Type B pancreatic cell (in vitro differentiated cells): Measurements from ENCODE around the gene PIP4K2B. TPM values are rescaled to one million over a fixed set of nuclear protein-coding genes. Genes with fewer than 3 reads are reported as not detected.
"Not testable (repeated sequence)": the region's sequence is repeated elsewhere in the genome, so short reads cannot be mapped to it uniquely, and the experiment has no call there.

Experiments used
- DNase-seq: peaks from one replicate; pipeline ENCODE4 v3.0.0; 2021; ENCODE audit warnings: mixed read lengths; ENCODE audit not compliant: unreplicated experiment; ENCODE audit errors: extremely low spot score
- H3K27ac Mint-ChIP-seq: 2 replicates; pipeline ENCODE4 v1.8.0; 2021; ENCODE audit warnings: mild to moderate bottlenecking, mixed read lengths
- H3K27me3 Mint-ChIP-seq: 2 replicates; pipeline ENCODE4 v1.8.0; 2021; ENCODE audit warnings: mixed read lengths
- H3K36me3 Mint-ChIP-seq: 2 replicates; pipeline ENCODE4 v1.8.0; 2021; ENCODE audit warnings: mixed read lengths
- H3K4me1 Mint-ChIP-seq: one replicate; pipeline ENCODE4 v1.8.0; 2021; ENCODE audit warnings: mixed read lengths; ENCODE audit not compliant: unreplicated experiment
- H3K4me3 Mint-ChIP-seq: 2 replicates; pipeline ENCODE4 v1.8.0; 2021; ENCODE audit warnings: mild to moderate bottlenecking, mixed read lengths
- H3K9me3 Mint-ChIP-seq: 2 replicates; pipeline ENCODE4 v1.8.0; 2021; ENCODE audit warnings: mixed read lengths
- CTCF ChIP-seq: fragments of 200-600 bp; sonication (generic); conservative IDR thresholded peaks from 2 replicates; pipeline ENCODE4 v1.5.0; 2021; ENCODE audit warnings: antibody characterized with exemption, mild to moderate bottlenecking
- total RNA-seq: library from RNA; stranded (reverse); gene quantifications from 2 replicates; pipeline ENCODE4 v1.2.1, GENCODE V29; 2021; ENCODE audit warnings: low replicate concordance

Gene PIP4K2B
- total RNA-seq, 1 donor from 2014 or later = 72.6 TPM

- Mint-ChIP-seq H3K36me3 (peaks cover 38% of the 10 kb centered on the region), H3K27ac (peak overlapping the region; percentile 46)
- no peak for DNase-seq
Observed at GRCh38 chr17:38797158-38797490, 2.2 kb downstream of the PIP4K2B start.

DNA sequence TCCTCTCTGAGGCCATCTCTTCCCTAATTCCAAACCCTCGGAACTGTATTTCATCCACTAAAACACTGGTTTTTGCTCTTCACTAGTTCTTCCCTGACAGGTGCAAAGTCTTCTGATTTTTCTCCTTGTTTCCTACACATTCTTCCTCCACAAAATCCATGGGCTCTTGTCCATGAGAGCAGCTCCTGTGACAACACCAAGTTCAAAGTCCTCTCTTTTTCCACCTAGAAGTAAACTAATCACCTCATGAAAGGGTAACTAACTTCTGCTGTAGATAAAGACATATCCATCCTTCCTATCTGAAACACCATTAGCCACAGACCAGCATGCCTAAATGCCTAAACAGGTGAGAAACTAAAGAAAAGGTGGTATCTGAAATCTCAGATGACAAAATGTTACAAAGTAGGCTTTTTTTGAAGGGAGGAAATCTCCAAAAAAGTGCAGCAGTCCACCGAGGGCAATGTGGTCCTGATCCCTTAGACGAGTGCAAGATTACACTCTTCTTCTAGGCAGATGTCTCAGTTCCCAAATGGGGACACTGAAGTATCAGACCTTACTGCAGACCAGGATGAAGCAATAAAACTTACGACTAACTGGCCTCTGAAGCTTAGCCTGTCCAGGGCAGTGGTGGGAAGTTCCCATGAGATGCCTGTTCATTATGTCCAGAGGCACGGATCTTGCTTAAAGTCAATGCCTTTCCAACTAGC, 2.8 kb downstream of the PIP4K2B start:
- no peaks in the 10 kb centered on the region for H3K9me3 Mint-ChIP-seq
- H3K36me3 Mint-ChIP-seq = peaks cover 34% of the 10 kb centered on the region
- H3K4me1 Mint-ChIP-seq = peaks cover 30% of the 10 kb centered on the region
- no peaks in the 10 kb centered on the region for H3K27me3 Mint-ChIP-seq
- peak overlapping the region; percentile 46 for H3K27ac Mint-ChIP-seq
- no peak for DNase-seq
- TF ChIP-seq CTCF = no peak
- H3K4me3 Mint-ChIP-seq = peak overlapping the region; percentile 96

More at GRCh38 chr17:38797158-38797490, 2.2 kb downstream of the PIP4K2B start:
- H3K9me3 Mint-ChIP-seq = no peaks in the 10 kb centered on the region
- TF ChIP-seq CTCF = no peak
- peaks cover 30% of the 10 kb centered on the region for H3K4me1 Mint-ChIP-seq
- H3K4me3 Mint-ChIP-seq = peak overlapping the region; percentile 96
- no peaks in the 10 kb centered on the region for H3K27me3 Mint-ChIP-seq

DNA sequence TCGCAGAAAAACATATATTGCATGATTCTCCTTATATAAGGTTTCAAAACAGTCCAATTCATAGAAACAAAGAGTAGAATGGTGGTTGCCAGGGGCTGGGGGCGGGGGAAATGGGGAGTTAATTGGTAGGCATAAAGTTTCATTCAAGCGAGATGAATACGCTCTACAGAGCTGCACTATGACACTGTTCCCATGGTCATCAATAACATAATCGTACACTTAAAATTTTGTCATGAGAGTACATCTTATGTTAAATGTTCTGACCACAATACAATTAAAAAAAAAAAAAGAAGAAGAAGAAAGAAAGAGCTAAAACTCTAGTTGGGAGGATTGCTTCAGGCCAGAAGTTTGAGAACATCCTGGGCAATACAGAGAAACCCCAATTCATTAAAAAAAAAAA, 5.1 kb downstream of the PIP4K2B start:
- Mint-ChIP-seq H3K4me3 (no peak overlapping the region), H3K27me3 (no peaks in the 10 kb centered on the region), H3K27ac (no peak overlapping the region), H3K9me3 (no peaks in the 10 kb centered on the region), H3K36me3 (peaks cover 34% of the 10 kb centered on the region), H3K4me1 (peaks cover 47% of the 10 kb centered on the region)
- no peak for DNase-seq
- no peak for TF ChIP-seq CTCF

DNA sequence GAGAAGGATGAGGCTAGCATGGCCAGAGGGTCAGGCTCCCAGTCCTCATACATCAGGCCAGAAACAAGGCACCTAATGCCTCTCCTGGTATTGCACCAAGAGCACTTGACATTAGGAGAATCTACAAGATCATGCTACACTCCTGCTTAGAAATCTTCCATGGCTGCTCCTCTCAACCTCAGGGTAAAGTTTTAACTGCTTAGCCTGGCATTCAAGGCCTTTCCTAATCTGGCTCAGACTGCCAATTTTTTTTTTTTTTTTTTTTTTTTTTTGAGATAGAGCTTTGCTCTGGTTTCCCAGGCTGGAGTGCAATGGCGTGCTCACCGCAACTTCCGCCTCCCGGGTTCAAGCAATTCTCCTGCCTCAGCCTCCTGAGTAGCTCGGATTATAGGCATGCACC, 8.2 kb downstream of the PIP4K2B start:
- Mint-ChIP-seq H3K27me3 (no peaks in the 10 kb centered on the region), H3K4me3 (no peak overlapping the region), H3K36me3 (peaks cover 23% of the 10 kb centered on the region), H3K4me1 (peaks cover 26% of the 10 kb centered on the region), H3K27ac (no peak overlapping the region), H3K9me3 (no peaks in the 10 kb centered on the region)
- TF ChIP-seq CTCF = no peak
- no peak for DNase-seq

- Mint-ChIP-seq H3K4me1 (peaks cover 26% of the 10 kb centered on the region), H3K36me3 (peaks cover 23% of the 10 kb centered on the region)
- H3K9me3 Mint-ChIP-seq, H3K4me3 Mint-ChIP-seq, H3K27me3 Mint-ChIP-seq, DNase-seq, H3K27ac Mint-ChIP-seq: not testable (repeated sequence)
Observed at GRCh38 chr17:38790148-38790707, 9.1 kb downstream of the PIP4K2B start.

DNA sequence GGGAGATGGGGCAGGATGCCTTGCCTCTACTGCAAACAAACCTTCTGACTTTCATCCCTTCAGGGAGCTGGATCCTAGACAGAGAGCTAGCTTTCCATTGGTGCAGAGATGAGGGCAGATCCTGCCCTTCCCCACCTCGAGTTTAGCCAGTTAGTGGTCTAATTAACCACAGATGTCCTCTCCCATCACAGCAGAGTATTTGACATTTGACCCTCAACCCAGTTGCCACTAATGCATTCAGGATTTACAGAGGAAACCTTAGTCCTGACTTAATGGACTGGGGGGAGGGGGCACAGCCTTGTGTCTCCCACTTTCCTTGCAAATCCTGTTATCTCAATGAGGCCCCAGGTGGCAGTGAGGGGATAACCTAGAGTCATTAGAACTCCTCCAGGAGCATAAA, 10.2 kb downstream of the PIP4K2B start:
- H3K4me1 Mint-ChIP-seq = peaks cover 24% of the 10 kb centered on the region
- no peaks in the 10 kb centered on the region for H3K27me3 Mint-ChIP-seq
- peaks cover 20% of the 10 kb centered on the region for H3K36me3 Mint-ChIP-seq
- no peaks in the 10 kb centered on the region for H3K9me3 Mint-ChIP-seq
- DNase-seq = no peak
- H3K27ac Mint-ChIP-seq = peak overlapping the region; percentile 72
- H3K4me3 Mint-ChIP-seq = peak overlapping the region; percentile 47
- no peak for TF ChIP-seq CTCF

DNA sequence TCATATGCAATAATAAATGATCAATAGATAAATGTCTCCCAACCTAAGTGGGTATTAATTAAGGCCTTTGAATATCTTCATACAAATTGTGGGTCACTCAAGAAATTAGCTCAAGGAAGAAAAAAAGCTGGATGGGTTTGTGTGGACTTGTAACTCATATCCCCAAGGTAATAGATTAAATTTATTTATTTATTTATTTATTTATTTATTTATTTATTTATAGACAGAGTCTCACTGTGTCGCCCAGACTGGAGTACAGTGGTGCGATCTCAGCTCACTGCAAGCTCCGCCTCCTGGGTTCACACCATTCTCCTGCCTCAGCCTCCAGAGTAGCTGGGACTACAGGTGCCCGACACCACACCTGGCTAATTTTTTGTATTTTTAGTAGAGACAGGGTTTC, 11.4 kb downstream of the PIP4K2B start:
- H3K4me3 Mint-ChIP-seq, H3K9me3 Mint-ChIP-seq, DNase-seq, H3K27me3 Mint-ChIP-seq, H3K27ac Mint-ChIP-seq: not testable (repeated sequence)
- peaks cover 17% of the 10 kb centered on the region for H3K36me3 Mint-ChIP-seq
- peaks cover 20% of the 10 kb centered on the region for H3K4me1 Mint-ChIP-seq
